Heart right ventricle (tissue), 16 donors: ENCODE data around the gene ZNF260. TPM values are rescaled to one million over a fixed set of nuclear protein-coding genes. Genes with fewer than 3 reads are reported as not detected.
A peak's percentile ranks its signal among the peaks of the same experiment; 100 is the strongest.

ENCODE experiments used
- ATAC-seq, 8 donors: fragments of 200-7000 bp; cut with Tn5 transposase; one replicate each; pipeline ENCODE4 v1.9.1; 2020; ENCODE audit warnings: mild to moderate bottlenecking in 8 of 8, moderate library complexity in 8 of 8, moderate number of reproducible peaks in 1 of 8
- DNase-seq, 2 donors: peaks; one replicate each; pipeline ENCODE4 v3.0.0-alpha.2; 2020
- H3K27ac ChIP-seq, 10 donors: fragments of 200-600 bp; sonication (generic) in 2 of 10; one replicate each; pipeline versions ENCODE4 v1.5.0 to v1.8.0; 2020 to 2022; ENCODE audit warnings: mild to moderate bottlenecking in 3 of 10
- H3K27me3 ChIP-seq, 7 donors: fragments of 200-600 bp; one replicate each; pipeline ENCODE4 v1.8.0; 2021 to 2022; ENCODE audit warnings: mild to moderate bottlenecking in 2 of 7
- H3K36me3 ChIP-seq, 9 donors: fragments of 200-600 bp; sonication (generic) in 1 of 9; one replicate each; pipeline versions ENCODE4 v1.5.0 to v1.8.0; 2020 to 2022; ENCODE audit warnings: mild to moderate bottlenecking in 2 of 9
- H3K4me1 ChIP-seq, 9 donors: fragments of 200-600 bp; sonication (generic) in 1 of 9; one replicate each; pipeline versions ENCODE4 v1.5.0 to v1.8.0; 2020 to 2022; ENCODE audit warnings: mild to moderate bottlenecking in 4 of 9
- H3K4me3 ChIP-seq, 10 donors: fragments of 200-600 bp; sonication (generic) in 2 of 10; one replicate each; pipeline versions ENCODE4 v1.5.0 to v1.8.0; 2020 to 2022; ENCODE audit warnings: mild to moderate bottlenecking in 7 of 10, moderate library complexity in 2 of 10
- H3K9me3 ChIP-seq, 11 donors: fragments of 200-600 bp in 10 of 11; sonication (generic) in 2 of 11; one replicate each; pipeline versions ENCODE4 v1.5.0 to v1.8.0; 2013 to 2022; ENCODE audit warnings: mild to moderate bottlenecking in 2 of 11, control low read depth in 1 of 11, moderate library complexity in 1 of 11
- WGBS, 2 donors: extraction: QIAGEN DNeasy Blood & Tissue Kit; methylation state at CpG; one replicate each; pipeline ENCODE4 v1.1.7; 2013; ENCODE audit warnings: inconsistent platforms in 1 of 2; 5-methylcytosine and 5-hydroxymethylcytosine counted together
- intact Hi-C, 10 donors: fragments of 100-400 bp; cut with DNase I; formaldehyde crosslinking; loops; one replicate each; pipeline versions ENCODE4 v1.11.1 to v1.14.2; 2022
- long read RNA-seq, 3 donors: library from polyadenylated mRNA; unstranded; transcript quantifications; one replicate each; pipeline ENCODE4 v2.0.0, GENCODE V29; 2020 to 2021
- polyA plus RNA-seq, 2 donors: library from polyadenylated mRNA; stranded (reverse); fragments of 200-250 nt; gene quantifications; one replicate each; pipeline ENCODE4 v1.2.3, GENCODE V29; 2013
- total RNA-seq, 10 donors: library from RNA; stranded (reverse); fragmentation: NEBNext Ultra II Directional in 3 of 10; extraction: Animal tissue kit (Norgen Biotek cat#: 25700) in 3 of 10; gene quantifications; one replicate each; pipeline versions ENCODE4 v1.2.1 to v1.2.4, GENCODE V29; 2021 to 2023
- TF ChIP-seq, protein P1 (sequence below), 9 donors: fragments of 200-600 bp; sonication (generic) in 2 of 9; IDR thresholded peaks; one replicate each; pipeline versions ENCODE4 v1.5.0 to v1.8.0; 2021 to 2022; ENCODE audit warnings: antibody characterized with exemption in 9 of 9, mild to moderate bottlenecking in 5 of 9, moderate library complexity in 1 of 9
- donor health status: Arrhythmogenic right ventricular cardiomyopathy.
- donor health status: ischemic (EF 13 %, LVEDD 7.1; RV severe dilation, severe dysfunction).
- donor health status: healthy with polysubstance abuse.
- donor health status: DM: no; HTN: yes; CAD: no.
- donor health status: DM: no; HTN: no; CAD: no.
- donor health status: ischemic (EF 25% LVEDD 6.9; RV normal size, moderate dysfunction).
- donor health status: ischemic (EF 25% LVEDD 5.7; RV mildly dilated, moderate dysfunction).
- donor health status: healthy.
- donor health status: DM: yes; HTN: yes; CAD: no.
- donor health status: Ischemic cardiomyopathy.
- donor health status: ischemic (EF 35%, LVEDD 5.7; RV mildly dilated, moderate dysfunction).
- donor health status: nonischemic (EF 11% LVEDD 7.7; RV severe dilation, severe dysfunction).
- donor health status: DM: yes; HTN: yes; CAD: no.
- donor health status: PGD.
- donor health status: ischemic (EF 29% LVEDD 5.4; RV normal size, mild dysfunction).
- donor health status: nonischemic (EF 23%, LVEDD 6.1; RV moderate dilation, normal function).

ZNF260 gene
- total RNA-seq, result 10 to 100 TPM in 2 of 10 donors, 1 to 10 TPM in 8; 7.2 to 12.8 (median 8.7) TPM
- polyA plus RNA-seq, result 1 to 10 TPM; 2.7 to 4.6 TPM
- long read RNA-seq, donor 1, full-length matches to known transcripts, result 4 of 7 reads
- long read RNA-seq, donor 1, partial matches to known transcripts, result 0 of 7 reads
- long read RNA-seq, donor 1, other reads (novel, unspliced or antisense), result 3 of 7 reads
- long read RNA-seq, donor 2, full-length matches to known transcripts, result 6 of 8 reads
- long read RNA-seq, donor 2, partial matches to known transcripts, result 0 of 8 reads
- long read RNA-seq, donor 2, other reads (novel, unspliced or antisense), result 2 of 8 reads
- long read RNA-seq, donor 3, full-length matches to known transcripts, result 8 of 17 reads
- long read RNA-seq, donor 3, partial matches to known transcripts, result 0 of 17 reads
- long read RNA-seq, donor 3, other reads (novel, unspliced or antisense), result 9 of 17 reads

DNA sequence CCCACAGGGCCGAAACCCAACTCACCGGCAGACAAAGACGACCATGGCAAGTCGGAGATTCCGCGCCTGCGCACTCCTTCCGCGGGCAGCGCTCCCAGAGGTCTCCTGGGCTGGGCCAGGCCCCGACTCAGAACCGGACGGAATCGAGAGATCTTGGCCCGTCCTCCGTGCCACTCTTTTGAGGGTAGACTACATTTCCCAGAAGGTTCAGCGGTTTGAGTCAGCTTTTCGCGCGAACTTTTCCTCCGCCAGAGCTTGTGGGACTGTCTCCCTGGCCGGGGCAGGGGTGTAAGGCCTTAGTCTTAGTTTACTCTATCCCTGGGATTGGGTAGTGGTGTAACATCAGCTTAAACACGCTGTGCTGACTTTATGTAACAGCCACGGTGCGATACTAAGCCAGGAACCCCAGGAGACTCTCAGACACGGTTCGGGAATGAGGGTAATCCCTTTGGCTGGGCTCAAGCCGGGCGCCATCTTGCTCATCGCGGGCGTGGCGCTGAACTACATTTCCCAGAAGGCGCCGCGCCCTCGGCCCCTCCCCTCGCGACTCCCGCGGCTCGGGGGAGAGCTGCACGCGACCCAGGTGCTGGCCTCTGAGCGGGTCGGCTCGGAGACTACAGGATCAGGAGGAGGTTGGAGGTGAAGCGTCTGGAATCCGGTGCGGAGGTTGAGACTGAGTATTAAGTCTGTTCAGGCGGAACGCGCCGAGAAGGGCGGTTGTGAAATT lies at the start of gene ZNF260:
TSS of gene ZNF260 (minus strand) at position 78 of the 727 bp plus-strand sequence. CDS start 13,033 bp downstream, outside the sequence.
- 0 to 1% methylated on average over 55 of the region's 55 CpGs for WGBS, 2 donors
- peaks cover 0 to 28% (median 19%) of the 10 kb centered on the region in 9 donors for H3K4me1 ChIP-seq
- no peaks in the 10 kb centered on the region for H3K27me3 ChIP-seq
- peaks cover 0 to 47% (median 20%) of the 10 kb centered on the region in 9 donors for H3K36me3 ChIP-seq
- intact Hi-C loops, result loop anchor here in 5 of 10 donors (2.0 to 10.0 kb wide), 4 partner anchors 40 to 146 kb away; partner anchors contain the start of genes ZNF566 (in 3 of the 5) and ZNF529 (in 2 of the 5)
- peak within 1 kb of the TSS; percentile 68 to 95 (median 91) for H3K27ac ChIP-seq
- peak within 1 kb of the TSS; percentile 44 to 70 (median 64) for H3K4me3 ChIP-seq
- ATAC-seq (peak; percentile 98 to 99 (median 99)), DNase-seq (peak; percentile 98 to 99)
- peaks cover 0 to 70% (median 38%) of the 10 kb centered on the region in 11 donors for H3K9me3 ChIP-seq
- TF ChIP-seq, protein P1, sequence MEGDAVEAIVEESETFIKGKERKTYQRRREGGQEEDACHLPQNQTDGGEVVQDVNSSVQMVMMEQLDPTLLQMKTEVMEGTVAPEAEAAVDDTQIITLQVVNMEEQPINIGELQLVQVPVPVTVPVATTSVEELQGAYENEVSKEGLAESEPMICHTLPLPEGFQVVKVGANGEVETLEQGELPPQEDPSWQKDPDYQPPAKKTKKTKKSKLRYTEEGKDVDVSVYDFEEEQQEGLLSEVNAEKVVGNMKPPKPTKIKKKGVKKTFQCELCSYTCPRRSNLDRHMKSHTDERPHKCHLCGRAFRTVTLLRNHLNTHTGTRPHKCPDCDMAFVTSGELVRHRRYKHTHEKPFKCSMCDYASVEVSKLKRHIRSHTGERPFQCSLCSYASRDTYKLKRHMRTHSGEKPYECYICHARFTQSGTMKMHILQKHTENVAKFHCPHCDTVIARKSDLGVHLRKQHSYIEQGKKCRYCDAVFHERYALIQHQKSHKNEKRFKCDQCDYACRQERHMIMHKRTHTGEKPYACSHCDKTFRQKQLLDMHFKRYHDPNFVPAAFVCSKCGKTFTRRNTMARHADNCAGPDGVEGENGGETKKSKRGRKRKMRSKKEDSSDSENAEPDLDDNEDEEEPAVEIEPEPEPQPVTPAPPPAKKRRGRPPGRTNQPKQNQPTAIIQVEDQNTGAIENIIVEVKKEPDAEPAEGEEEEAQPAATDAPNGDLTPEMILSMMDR (IDR thresholded peaks at IDR 0.05), result peak in 1 of 9 donors; percentile 10

DNA sequence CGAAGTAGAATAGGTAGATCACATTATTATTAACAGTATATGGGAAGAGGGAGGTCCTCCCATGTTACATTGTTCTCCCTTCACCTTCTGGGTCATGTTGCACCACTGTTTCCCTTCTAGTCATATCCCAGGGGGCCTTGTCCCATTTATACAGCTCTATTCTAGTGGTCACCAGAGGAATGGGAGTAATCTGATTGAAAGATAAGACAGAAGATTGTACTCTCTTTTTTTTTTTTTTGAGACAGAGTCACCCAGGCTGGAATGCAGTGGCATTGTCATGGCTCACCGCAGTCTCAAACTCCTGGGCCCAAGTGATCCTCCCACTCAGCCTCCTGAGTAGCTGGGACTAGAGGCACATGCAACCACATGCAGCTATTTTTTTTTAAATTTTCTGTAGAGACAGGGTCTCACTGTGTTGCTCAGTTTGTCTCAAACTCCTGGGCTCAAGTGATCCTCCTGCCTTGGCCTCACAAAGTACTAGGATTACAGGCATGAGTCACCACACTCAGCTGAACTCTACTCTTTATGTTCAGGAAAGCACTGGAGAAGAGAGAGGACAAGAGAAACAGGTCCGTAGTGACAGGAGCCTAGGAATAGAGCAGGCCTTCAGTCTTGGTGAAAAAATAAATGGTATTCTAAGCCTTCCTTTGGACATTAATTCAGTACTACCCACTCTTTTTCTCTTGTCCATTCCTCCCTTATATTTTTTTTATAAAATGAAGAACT lies 49.4 kb upstream of the ZNF260 start:
- H3K4me3 ChIP-seq, result no peak overlapping the region
- no peak overlapping the region for H3K27ac ChIP-seq
- no peak for ATAC-seq
- TF ChIP-seq, protein P1 (IDR thresholded peaks at IDR 0.05), result no peak
- DNase-seq, result no peak
- peaks cover 0 to 73% (median 54%) of the 10 kb centered on the region in 9 donors for H3K36me3 ChIP-seq
- no peaks in the 10 kb centered on the region for H3K27me3 ChIP-seq
- peaks cover 3 to 19% (median 12%) of the 10 kb centered on the region in 9 donors for H3K4me1 ChIP-seq
- intact Hi-C loops, result loop anchor here in 2 of 10 donors (10.0 kb wide), 2 partner anchors 107 to 257 kb away; partner anchors contain the start of genes ZNF567 (in 1 of the 2) and ZNF790 (in 1 of the 2)
- H3K9me3 ChIP-seq, result peaks cover 0 to 75% (median 9%) of the 10 kb centered on the region in 11 donors
- 90% methylated on average over 3 of the region's 3 CpGs for WGBS, 2 donors

DNA sequence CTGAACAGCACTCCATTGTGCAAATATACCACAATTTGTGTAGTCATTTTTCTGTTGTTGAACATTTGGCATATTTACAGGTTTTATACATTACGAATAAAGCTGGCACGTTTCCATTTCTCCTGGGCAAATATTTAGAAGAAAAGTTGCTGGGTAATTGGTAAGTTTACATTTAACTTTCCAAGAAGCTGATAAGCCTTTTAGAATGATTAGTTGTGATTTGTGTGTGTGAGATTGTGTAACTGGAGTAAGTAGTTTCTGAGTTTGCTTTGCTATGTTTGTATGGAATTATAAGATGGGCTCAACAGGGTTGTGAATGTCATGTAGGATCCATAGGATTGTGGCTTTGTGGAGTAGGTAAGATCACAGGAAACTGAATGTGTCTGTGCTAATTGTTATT lies 46.7 kb upstream of the ZNF260 start:
- no peak for DNase-seq
- Histone ChIP-seq H3K9me3 (peaks cover 0 to 73% (median 0%) of the 10 kb centered on the region in 11 donors), H3K27me3 (no peaks in the 10 kb centered on the region), H3K4me3 (peak overlapping the region in 5 of 10 donors; percentile 69 to 87 (median 81)), H3K4me1 (peaks cover 3 to 26% (median 19%) of the 10 kb centered on the region in 9 donors), H3K36me3 (peaks cover 0 to 70% (median 37%) of the 10 kb centered on the region in 9 donors), H3K27ac (no peak overlapping the region)
- TF ChIP-seq, protein P1 (IDR thresholded peaks at IDR 0.05), result no peak
- 76 to 80% methylated on average over 2 of the region's 2 CpGs for WGBS, 2 donors
- ATAC-seq, result no peak
- intact Hi-C loops, result loop anchor here in 3 of 10 donors (5.0 to 10.0 kb wide), 3 partner anchors 47 to 260 kb away; partner anchors contain the start of genes ZNF260 (in 2 of the 3), ZNF567 (in 1 of the 3) and ZNF790 (in 1 of the 3)
